ENCODE measurements around the gene ADISSP. TPM values are rescaled to one million over a fixed set of nuclear protein-coding genes. Genes with fewer than 3 reads are reported as not detected.

The ADISSP gene
- total and polyA plus RNA-seq, 9 of the 15 experiments (the other 6 are each of a cell fraction or from before 2014, with no cell fraction given): 1.4 to 70.6 (median 23.4) TPM

- TF ChIP-seq ASH1L (IDR thresholded peaks at IDR 0.05; ENCODE audit: borderline replicate concordance, low read depth, partially characterized antibody) (no peak), SMARCA4 (IDR thresholded peaks at IDR 0.05) (no peak), MYNN (IDR thresholded peaks at IDR 0.05) (no peak; the same call in 1 of the 2 replicates), MYNN (CRISPR knock-in tag; IDR thresholded peaks at IDR 0.05) (no peak), NFIX (CRISPR knock-in tag; IDR thresholded peaks at IDR 0.05; ENCODE audit: low read depth) (no peak), SRF (CRISPR knock-in tag; IDR thresholded peaks at IDR 0.05) (no peak), CHD7 (IDR thresholded peaks at IDR 0.05; ENCODE audit: low read depth, low read length) (no peak), BRF2 (IDR thresholded peaks at IDR 0.05; ENCODE audit: borderline replicate concordance, insufficient read depth, insufficient read length) (no peak), TAF9B (IDR thresholded peaks at IDR 0.05; ENCODE audit: partially characterized antibody) (no peak), EZH2 (IDR thresholded peaks at IDR 0.05; ENCODE audit: borderline replicate concordance, low read depth, low read length) (no peak), NCOA4 (IDR thresholded peaks at IDR 0.05; ENCODE audit: partially characterized antibody) (no peak), ZNF232 (CRISPR knock-in tag; IDR thresholded peaks at IDR 0.05) (no peak), PTRF (tag; IDR thresholded peaks at IDR 0.05) (no peak), ZNF253 (CRISPR knock-in tag; conservative IDR thresholded peaks at IDR 0.05) (no peak)
Observed at GRCh38 chr20:3781153-3781910, 13.8 kb upstream of the ADISSP start, which contains the start of gene SPEF1 (continued).

Data from K562 (cell line).